ENCODE data around the gene TUBD1. TPM values are rescaled to one million over a fixed set of nuclear protein-coding genes. Genes with fewer than 3 reads are reported as not detected.
"Not testable (repeated sequence)": the region's sequence is repeated elsewhere in the genome, so short reads cannot be mapped to it uniquely, and the experiment has no call there.

The TUBD1 gene
- polyA plus RNA-seq, 3 donors = 2.9 to 7.3 (median 3.9) TPM

- peaks cover 6% of the 10 kb centered on the region for H3K79me2 ChIP-seq (ENCODE audit: insufficient read depth, low read length)
- Mint-ChIP-seq H3K4me3 (no peak overlapping the region), H3K4me1 (peaks cover 81% of the 10 kb centered on the region), H3K27me3 (ENCODE audit: low read depth in 3 of 3) (peaks cover 0 to 2% (median 0%) of the 10 kb centered on the region in 3 donors), H3K9me3 (peaks cover 0 to 2% (median 0%) of the 10 kb centered on the region in 7 donors), H3K36me3 (peaks cover 4 to 6% of the 10 kb centered on the region in 2 donors), H3K27ac (peak overlapping the region in 3 of 7 donors; percentile 25 to 67 (median 46))
- no peaks in the 10 kb centered on the region for H4K20me1 ChIP-seq (ENCODE audit: insufficient read depth, low read length)
- no peak overlapping the region for H2AFZ ChIP-seq (ENCODE audit: insufficient read depth, low read depth, low read length, poor library complexity, severe bottlenecking)
- 79% methylated on average over 5 of the region's 14 CpGs for WGBS (ENCODE audit: insufficient coverage)
- no peaks in the 10 kb centered on the region for H3K27me3 ChIP-seq (ENCODE audit: control insufficient read depth in 2 of 2, insufficient read depth in 2 of 2, low read length in 2 of 2)
- H3K4me1 ChIP-seq (ENCODE audit: control insufficient read depth in 1 of 2, insufficient read depth in 2 of 2, low read length in 2 of 2) = peaks cover 67 to 83% of the 10 kb centered on the region in 2 donors
- H3K9ac ChIP-seq (ENCODE audit: insufficient read depth, low read length, poor library complexity, severe bottlenecking) = no peak overlapping the region
- H3K27ac ChIP-seq (ENCODE audit: low read depth in 1 of 2, low read length in 2 of 2) = peak overlapping the region in 1 of 2 donors; percentile 30
- no peaks in the 10 kb centered on the region for H3K36me3 ChIP-seq (replicated peaks in 1 of 2; ENCODE audit: control insufficient read depth in 1 of 2, insufficient read depth in 2 of 2, low read length in 2 of 2)
- peak in 1 of 3 donors; percentile 62 for DNase-seq
- no peak overlapping the region for H3K4me3 ChIP-seq (replicated peaks in 1 of 3; ENCODE audit: low read depth in 2 of 3, low read length in 3 of 3)
- intact Hi-C loops (cut with micrococcal nuclease) = no loop called here
- peak; percentile 25 for TF ChIP-seq CTCF (IDR thresholded peaks at IDR 0.05)
- H3K4me2 ChIP-seq (replicated peaks; ENCODE audit: extremely low read depth, low read length, poor library complexity, severe bottlenecking) = no peak overlapping the region
- H3K9me3 ChIP-seq (replicated peaks in 1 of 2; ENCODE audit: control insufficient read depth in 1 of 2, insufficient read depth in 1 of 2, low read length in 2 of 2) = no peaks in the 10 kb centered on the region
Measured at GRCh38 chr17:59853168-59853918, 39.4 kb downstream of the TUBD1 start.

GRCh38 chr17:59852847-59853167 is 39.9 kb downstream of the TUBD1 start:
- Mint-ChIP-seq H3K4me1 (peaks cover 86% of the 10 kb centered on the region), H3K27ac (peak overlapping the region; percentile 10 to 86 (median 59))
- WGBS (ENCODE audit: insufficient coverage) = 98% methylated on average over 7 of the region's 7 CpGs
- H2AFZ ChIP-seq (ENCODE audit: insufficient read depth, low read depth, low read length, poor library complexity, severe bottlenecking); H3K36me3 Mint-ChIP-seq; H3K27me3 Mint-ChIP-seq (ENCODE audit: low read depth in 3 of 3); DNase-seq; H3K9ac ChIP-seq (ENCODE audit: insufficient read depth, low read length, poor library complexity, severe bottlenecking); H3K4me3 Mint-ChIP-seq; H3K9me3 Mint-ChIP-seq; intact Hi-C loops (cut with micrococcal nuclease); H3K4me3 ChIP-seq (replicated peaks in 1 of 3; ENCODE audit: low read depth in 2 of 3, low read length in 3 of 3); H4K20me1 ChIP-seq (ENCODE audit: insufficient read depth, low read length); H3K36me3 ChIP-seq (replicated peaks in 1 of 2; ENCODE audit: control insufficient read depth in 1 of 2, insufficient read depth in 2 of 2, low read length in 2 of 2); H3K27me3 ChIP-seq (ENCODE audit: control insufficient read depth in 2 of 2, insufficient read depth in 2 of 2, low read length in 2 of 2); H3K4me2 ChIP-seq (replicated peaks; ENCODE audit: extremely low read depth, low read length, poor library complexity, severe bottlenecking); H3K9me3 ChIP-seq (replicated peaks in 1 of 2; ENCODE audit: control insufficient read depth in 1 of 2, insufficient read depth in 1 of 2, low read length in 2 of 2); H3K79me2 ChIP-seq (ENCODE audit: insufficient read depth, low read length): not testable (repeated sequence)
- H3K27ac ChIP-seq (ENCODE audit: low read depth in 1 of 2, low read length in 2 of 2) = peak overlapping the region in 1 of 2 donors; percentile 68
- peaks cover 72 to 88% of the 10 kb centered on the region in 2 donors for H3K4me1 ChIP-seq (ENCODE audit: control insufficient read depth in 1 of 2, insufficient read depth in 2 of 2, low read length in 2 of 2)
